IPS DF 6.9 (cell line): Measurements from ENCODE around the gene OPN3.
"Not testable (repeated sequence)": the region's sequence is repeated elsewhere in the genome, so short reads cannot be mapped to it uniquely, and the experiment has no call there.

Source experiments
- DNase-seq: peaks from one replicate; pipeline ENCODE4 v3.0.0-alpha.2; 2013; ENCODE audit warnings: low read depth, low spot score
- H3K27ac ChIP-seq: one replicate; pipeline ENCODE4 v1.5.1; 2013; ENCODE audit warnings: low read length, control low read depth
- H3K27me3 ChIP-seq: 2 replicates; pipeline ENCODE4 v1.6.1; 2013; ENCODE audit warnings: mild to moderate bottlenecking, low read length; ENCODE audit not compliant: control insufficient read depth, insufficient read depth
- H3K36me3 ChIP-seq: 2 replicates; pipeline ENCODE4 v1.6.1; 2013; ENCODE audit warnings: low read length; ENCODE audit not compliant: control insufficient read depth, insufficient read depth
- H3K4me1 ChIP-seq: 2 replicates; pipeline ENCODE4 v1.6.1; 2013; ENCODE audit warnings: low read length; ENCODE audit not compliant: control insufficient read depth, insufficient read depth
- H3K4me3 ChIP-seq: 2 replicates; pipeline ENCODE4 v1.5.1; 2013; ENCODE audit warnings: mild to moderate bottlenecking, low read length
- H3K9me3 ChIP-seq: 2 replicates; pipeline ENCODE4 v1.6.1; 2013; ENCODE audit warnings: low read length, inconsistent platforms; ENCODE audit not compliant: control insufficient read depth, insufficient read depth
- WGBS: extraction: QIAGEN DNeasy Blood & Tissue Kit; methylation state at CpG from one replicate; pipeline ENCODE4 v1.1.7; 2013; ENCODE audit warnings: mixed read lengths, missing lambda C conversion rate; ENCODE audit not compliant: insufficient read length, insufficient coverage; 5-methylcytosine and 5-hydroxymethylcytosine counted together

Gene OPN3

GRCh38 chr1:241640149-241640866 lies at the start of gene OPN3, which contains the start of gene CHML:
Gene OPN3, minus strand, starts transcription at chr1:241640369. Its CDS starts 115 bp downstream, at chr1:241640254.
Gene CHML, minus strand, starts transcription at chr1:241640369. Its CDS starts 4,603 bp downstream, at chr1:241635766.
- peaks cover 2% of the 10 kb centered on the region; the same call in 1 of the 2 replicates for H3K4me1 ChIP-seq
- H3K4me3 ChIP-seq: peak within 1 kb of the TSS; percentile 83
- peaks cover 2% of the 10 kb centered on the region; the same call in 1 of the 2 replicates for H3K36me3 ChIP-seq
- H3K27ac ChIP-seq: no peak within 1 kb of the TSS
- peak; percentile 41 for DNase-seq
- H3K9me3 ChIP-seq: no peaks in the 10 kb centered on the region; the same call in 1 of the 2 replicates
- WGBS: no CpG with 5 or more reads among the region's 81 CpGs
- no peaks in the 10 kb centered on the region for H3K27me3 ChIP-seq

- Histone ChIP-seq H3K4me1 (no peaks in the 10 kb centered on the region), H3K9me3 (no peaks in the 10 kb centered on the region), H3K36me3 (no peaks in the 10 kb centered on the region), H3K4me3 (no peak overlapping the region), H3K27me3 (no peaks in the 10 kb centered on the region), H3K27ac (no peak overlapping the region)
- WGBS: no CpG with 5 or more reads among the region's 2 CpGs
- no peak for DNase-seq
Measured at GRCh38 chr1:241688940-241689368, 48.8 kb upstream of the OPN3 start.

GRCh38 chr1:241684108-241684507 lies 43.9 kb upstream of the OPN3 start:
- no peaks in the 10 kb centered on the region for H3K27me3 ChIP-seq
- no peaks in the 10 kb centered on the region for H3K36me3 ChIP-seq
- no CpG with 5 or more reads among the region's 1 CpG for WGBS
- H3K27ac ChIP-seq: no peak overlapping the region
- H3K4me1 ChIP-seq: no peaks in the 10 kb centered on the region
- H3K9me3 ChIP-seq: no peaks in the 10 kb centered on the region
- DNase-seq: no peak
- H3K4me3 ChIP-seq: no peak overlapping the region

- Histone ChIP-seq H3K4me3 (no peak overlapping the region), H3K27me3 (no peaks in the 10 kb centered on the region), H3K9me3 (no peaks in the 10 kb centered on the region), H3K27ac (no peak overlapping the region), H3K4me1 (no peaks in the 10 kb centered on the region), H3K36me3 (no peaks in the 10 kb centered on the region)
- DNase-seq: no peak
- WGBS: no CpG with 5 or more reads among the region's 2 CpGs
Measured at GRCh38 chr1:241682921-241683320, 42.8 kb upstream of the OPN3 start.

GRCh38 chr1:241681861-241682448 lies 41.8 kb upstream of the OPN3 start:
- not testable (repeated sequence) for DNase-seq, H3K27ac ChIP-seq, H3K9me3 ChIP-seq, H3K4me1 ChIP-seq, H3K4me3 ChIP-seq, H3K36me3 ChIP-seq, H3K27me3 ChIP-seq
- no CpG with 5 or more reads among the region's 4 CpGs for WGBS

GRCh38 chr1:241679961-241680360 lies 39.8 kb upstream of the OPN3 start:
- Histone ChIP-seq H3K27ac (no peak overlapping the region), H3K36me3 (no peaks in the 10 kb centered on the region), H3K4me3 (no peak overlapping the region), H3K27me3 (no peaks in the 10 kb centered on the region), H3K9me3 (no peaks in the 10 kb centered on the region), H3K4me1 (no peaks in the 10 kb centered on the region)
- no peak for DNase-seq
- no CpG with 5 or more reads among the region's 3 CpGs for WGBS

GRCh38 chr1:241679404-241679803 lies 39.2 kb upstream of the OPN3 start:
- Histone ChIP-seq H3K9me3 (no peaks in the 10 kb centered on the region), H3K4me1 (no peaks in the 10 kb centered on the region), H3K4me3 (no peak overlapping the region), H3K27me3 (no peaks in the 10 kb centered on the region), H3K27ac (no peak overlapping the region), H3K36me3 (no peaks in the 10 kb centered on the region)
- DNase-seq: no peak
- WGBS: no CpG with 5 or more reads among the region's 4 CpGs

GRCh38 chr1:241678536-241678935 lies 38.4 kb upstream of the OPN3 start:
- H3K27ac ChIP-seq: no peak overlapping the region
- H3K36me3 ChIP-seq: no peaks in the 10 kb centered on the region
- H3K27me3 ChIP-seq: no peaks in the 10 kb centered on the region
- no CpG with 5 or more reads among the region's 2 CpGs for WGBS
- no peak for DNase-seq
- no peaks in the 10 kb centered on the region for H3K9me3 ChIP-seq
- no peaks in the 10 kb centered on the region for H3K4me1 ChIP-seq
- H3K4me3 ChIP-seq: no peak overlapping the region

GRCh38 chr1:241677201-241677600 lies 37.0 kb upstream of the OPN3 start:
- no peak for DNase-seq
- H3K36me3 ChIP-seq: no peaks in the 10 kb centered on the region
- H3K4me1 ChIP-seq: no peaks in the 10 kb centered on the region
- H3K27me3 ChIP-seq: no peaks in the 10 kb centered on the region
- no peak overlapping the region for H3K4me3 ChIP-seq
- WGBS: no CpG with 5 or more reads among the region's 5 CpGs
- no peaks in the 10 kb centered on the region for H3K9me3 ChIP-seq
- no peak overlapping the region for H3K27ac ChIP-seq

- DNase-seq: no peak
- WGBS: no CpG with 5 or more reads among the region's 4 CpGs
- Histone ChIP-seq H3K4me3 (no peak overlapping the region), H3K27me3 (no peaks in the 10 kb centered on the region), H3K4me1 (no peaks in the 10 kb centered on the region), H3K27ac (no peak overlapping the region), H3K9me3 (no peaks in the 10 kb centered on the region), H3K36me3 (no peaks in the 10 kb centered on the region)
Measured at GRCh38 chr1:241675983-241676382, 35.8 kb upstream of the OPN3 start.
